Measurements from ENCODE around the gene HS3ST3B1. TPM values are rescaled to one million over a fixed set of nuclear protein-coding genes. Genes with fewer than 3 reads are reported as not detected.

Gene HS3ST3B1
- total and polyA plus RNA-seq, 8 donors, result 0.81 to 3.6 (median 1.6) TPM; not detected in 2

- no peak for DNase-seq
- H3K4me1 ChIP-seq, result peaks cover 0 to 21% (median 0%) of the 10 kb centered on the region in 4 donors
- no peak for TF ChIP-seq POLR2AphosphoS5 (IDR thresholded peaks at IDR 0.05)
- TF ChIP-seq EP300 (IDR thresholded peaks at IDR 0.05), result no peak
- TF ChIP-seq CTCF (IDR thresholded peaks at IDR 0.05), result no peak
- no peak for TF ChIP-seq POLR2A (IDR thresholded peaks at IDR 0.05)
- H3K4me3 ChIP-seq, result no peak overlapping the region
- 79 to 89% (median 81%) methylated on average over 3 of the region's 3 CpGs for WGBS, 5 donors
- intact Hi-C loops (cut with DNase I; ENCODE audit: low total_unique reads), result no loop called here
- no peaks in the 10 kb centered on the region for H3K9me3 ChIP-seq
- no peak overlapping the region for H3K27ac ChIP-seq
- H3K36me3 ChIP-seq, result no peaks in the 10 kb centered on the region
- H3K27me3 ChIP-seq, result no peaks in the 10 kb centered on the region
Observed at GRCh38 chr17:14337596-14338079, 36.8 kb downstream of the HS3ST3B1 start.

- no peak overlapping the region for H3K4me3 ChIP-seq
- no peak for DNase-seq
- intact Hi-C loops (cut with DNase I; ENCODE audit: low total_unique reads), result no loop called here
- no peak for TF ChIP-seq EP300 (IDR thresholded peaks at IDR 0.05)
- no peak for TF ChIP-seq POLR2A (IDR thresholded peaks at IDR 0.05)
- TF ChIP-seq POLR2AphosphoS5 (IDR thresholded peaks at IDR 0.05), result no peak
- no peak for TF ChIP-seq CTCF (IDR thresholded peaks at IDR 0.05)
- no peaks in the 10 kb centered on the region for H3K36me3 ChIP-seq
- WGBS, 5 donors, result 53 to 66% (median 60%) methylated on average over 12 of the region's 12 CpGs
- peaks cover 0 to 11% (median 0%) of the 10 kb centered on the region in 4 donors for H3K4me1 ChIP-seq
- H3K27ac ChIP-seq, result no peak overlapping the region
- no peaks in the 10 kb centered on the region for H3K9me3 ChIP-seq
- H3K27me3 ChIP-seq, result no peaks in the 10 kb centered on the region
Observed at GRCh38 chr17:14340857-14341754, 40.2 kb downstream of the HS3ST3B1 start.

- peaks cover 0 to 11% (median 0%) of the 10 kb centered on the region in 4 donors for H3K4me1 ChIP-seq
- H3K27me3 ChIP-seq, result no peaks in the 10 kb centered on the region
- no peaks in the 10 kb centered on the region for H3K36me3 ChIP-seq
- no peak for TF ChIP-seq POLR2AphosphoS5 (IDR thresholded peaks at IDR 0.05)
- TF ChIP-seq POLR2A (IDR thresholded peaks at IDR 0.05), result no peak
- no peak for TF ChIP-seq EP300 (IDR thresholded peaks at IDR 0.05)
- no peak for TF ChIP-seq CTCF (IDR thresholded peaks at IDR 0.05)
- intact Hi-C loops (cut with DNase I; ENCODE audit: low total_unique reads), result no loop called here
- WGBS, 5 donors, result 16 to 42% (median 26%) methylated on average over 5 of the region's 5 CpGs
- no peak overlapping the region for H3K4me3 ChIP-seq
- no peak for DNase-seq
- no peak overlapping the region for H3K27ac ChIP-seq
- no peaks in the 10 kb centered on the region for H3K9me3 ChIP-seq
Observed at GRCh38 chr17:14341866-14342265, 41.0 kb downstream of the HS3ST3B1 start.

GRCh38 chr17:14346801-14347200 is 45.9 kb downstream of the HS3ST3B1 start:
- intact Hi-C loops (cut with DNase I; ENCODE audit: low total_unique reads), result no loop called here
- Histone ChIP-seq H3K27ac (no peak overlapping the region), H3K27me3 (no peaks in the 10 kb centered on the region), H3K36me3 (no peaks in the 10 kb centered on the region), H3K4me3 (no peak overlapping the region), H3K4me1 (no peaks in the 10 kb centered on the region), H3K9me3 (no peaks in the 10 kb centered on the region)
- no peak for DNase-seq
- TF ChIP-seq EP300 (IDR thresholded peaks at IDR 0.05) (no peak), CTCF (IDR thresholded peaks at IDR 0.05) (no peak), POLR2A (IDR thresholded peaks at IDR 0.05) (no peak), POLR2AphosphoS5 (IDR thresholded peaks at IDR 0.05) (no peak)
- WGBS, 5 donors, result 78 to 89% (median 86%) methylated on average over 6 of the region's 6 CpGs
